B cell (primary cell): Measurements from ENCODE around the gene MYORG. TPM values are rescaled to one million over a fixed set of nuclear protein-coding genes. Genes with fewer than 3 reads are reported as not detected.

ENCODE experiments used
- ATAC-seq: fragments of 200-7000 bp; cut with Tn5 transposase; one replicate; pipeline ENCODE4 v1.10.0; 2021; ENCODE audit warnings: low read depth, mild to moderate bottlenecking, moderate number of reproducible peaks, moderate library complexity
- CTCF ChIA-PET: fragments of 350-600 bp; sonication (Branson Sonifier 250); formaldehyde crosslinking; loops from one replicate; lab custom pipeline; 2021; ENCODE audit warnings: antibody characterized with exemption, inconsistent platforms; lab: Charles Lee
- POLR2A ChIA-PET: fragments of 350-600 bp; sonication (Branson Sonifier 250); formaldehyde crosslinking; loops from one replicate; lab custom pipeline; 2021; ENCODE audit warnings: antibody characterized with exemption; lab: Charles Lee
- DNase-seq: peaks from one replicate; pipeline ENCODE4 v3.0.0; 2013
- H2AFZ ChIP-seq: 2 replicates; pipeline ENCODE4 v1.6.1; 2012; ENCODE audit warnings: mild to moderate bottlenecking, low read depth, low read length; ENCODE audit not compliant: insufficient read depth, poor library complexity, severe bottlenecking
- H3K27ac ChIP-seq, 2 donors: 1 replicate in 1 of 2; 2 replicates in 1 of 2; pipeline ENCODE4 v1.5.1; 2012 to 2013; ENCODE audit warnings: low read length in 2 of 2, mild to moderate bottlenecking in 2 of 2, moderate library complexity in 1 of 2
- H3K27me3 ChIP-seq, 4 experiments: fragments of 200-600 bp in 1 of 4; sonication (generic) in 1 of 4; replicated peaks in 1 of 4; 1 replicate in 2 of 4; 2 replicates in 2 of 4; pipeline versions ENCODE4 v1.6.1 to v1.7.0; 2013 to 2016; ENCODE audit warnings: low read length in 3 of 4, mild to moderate bottlenecking in 2 of 4, mixed read lengths in 1 of 4, moderate library complexity in 1 of 4; ENCODE audit not compliant: insufficient read depth in 4 of 4, control insufficient read depth in 3 of 4; ENCODE audit errors: control extremely low read depth in 1 of 4
- H3K36me3 ChIP-seq, 2 experiments: replicated peaks in 1 of 2; 1 replicate in 1 of 2; 2 replicates in 1 of 2; pipeline versions ENCODE4 v1.6.1 to v1.7.1; 2013; ENCODE audit warnings: low read length in 1 of 2; ENCODE audit not compliant: insufficient read depth in 2 of 2, control insufficient read depth in 1 of 2; ENCODE audit errors: control extremely low read depth in 1 of 2, extremely low read depth in 1 of 2
- H3K4me1 ChIP-seq, 2 donors: fragments of 200-600 bp in 1 of 2; sonication (generic) in 1 of 2; 1 replicate in 1 of 2; 2 replicates in 1 of 2; pipeline versions ENCODE4 v1.5.1 to v1.6.1; 2013 to 2017; ENCODE audit warnings: low read length in 2 of 2; ENCODE audit not compliant: control insufficient read depth in 2 of 2, insufficient read depth in 2 of 2
- H3K4me2 ChIP-seq: replicated peaks from 2 replicates; pipeline ENCODE3; 2012; ENCODE audit warnings: mild to moderate bottlenecking, low read depth, low read length; ENCODE audit not compliant: poor library complexity, severe bottlenecking
- H3K4me3 ChIP-seq, 5 experiments: fragments of 200-600 bp in 1 of 5; sonication (generic) in 1 of 5; 1 replicate in 3 of 5; 2 replicates in 2 of 5; pipeline versions ENCODE4 v1.5.1 to v1.7.0; 2011 to 2016; ENCODE audit warnings: low read length in 4 of 5, mild to moderate bottlenecking in 4 of 5, low read depth in 2 of 5, control low read depth in 1 of 5, moderate library complexity in 1 of 5; ENCODE audit not compliant: insufficient read depth in 1 of 5; ENCODE audit errors: control extremely low read depth in 1 of 5, extremely low read depth in 1 of 5
- H3K79me2 ChIP-seq: fragments of 200-600 bp; sonication (generic); one replicate; pipeline ENCODE4 v1.6.0; 2016; ENCODE audit warnings: low read length; ENCODE audit not compliant: control insufficient read depth, insufficient read depth
- H3K9ac ChIP-seq: fragments of 200-600 bp; sonication (generic); 2 replicates; pipeline ENCODE4 v1.6.1; 2017; ENCODE audit warnings: mild to moderate bottlenecking, low read length, moderate library complexity
- H3K9me3 ChIP-seq, 3 donors: one replicate each; pipeline versions ENCODE4 v1.6.1 to v1.7.1; 2013; ENCODE audit warnings: low read length in 2 of 3; ENCODE audit not compliant: control insufficient read depth in 2 of 3, insufficient read depth in 1 of 3; ENCODE audit errors: control extremely low read depth in 1 of 3
- H4K20me1 ChIP-seq: 2 replicates; pipeline ENCODE4 v1.6.0; 2012; ENCODE audit warnings: mild to moderate bottlenecking, low read length; ENCODE audit not compliant: insufficient read depth, control insufficient read depth, poor library complexity, severe bottlenecking
- H3K27ac Mint-ChIP-seq: one replicate; pipeline ENCODE4 v1.8.0; 2021; ENCODE audit warnings: mixed read lengths
- H3K27me3 Mint-ChIP-seq: one replicate; pipeline ENCODE4 v1.8.0; 2021; ENCODE audit warnings: mixed read lengths
- H3K4me1 Mint-ChIP-seq: one replicate; pipeline ENCODE4 v1.8.0; 2021; ENCODE audit warnings: mixed read lengths
- H3K4me3 Mint-ChIP-seq: one replicate; pipeline ENCODE4 v1.8.0; 2021; ENCODE audit warnings: mixed read lengths
- H3K9me3 Mint-ChIP-seq: one replicate; pipeline ENCODE4 v1.8.0; 2022; ENCODE audit warnings: mixed read lengths; ENCODE audit not compliant: insufficient read depth
- EZH2 ChIP-seq: IDR thresholded peaks from 2 replicates; pipeline ENCODE4 v1.6.1; 2012; ENCODE audit warnings: borderline replicate concordance, low read depth, mild to moderate bottlenecking, moderate library complexity, low read length; ENCODE audit not compliant: insufficient read depth, poor library complexity, severe bottlenecking
- WGBS: methylation state at CpG from one replicate; pipeline ENCODE4 v1.1.5; 2013; ENCODE audit warnings: missing lambda C conversion rate; ENCODE audit not compliant: insufficient coverage; 5-methylcytosine and 5-hydroxymethylcytosine counted together
- intact Hi-C: fragments of 100-400 bp; cut with micrococcal nuclease; formaldehyde crosslinking; loops from one replicate; pipeline ENCODE4 v1.10.0; 2022
- polyA plus RNA-seq: library from polyadenylated mRNA; depleted of rRNA; stranded (reverse); fragments of >200 nt; gene quantifications from 2 replicates; pipeline ENCODE4 v1.2.3, GENCODE V29; 2012
- total RNA-seq, 2 donors: library from RNA; stranded (reverse); fragments of 120-200 nt in 1 of 2; gene quantifications; 1 replicate in 1 of 2; 2 replicates in 1 of 2; pipeline versions ENCODE4 v1.2.3 to v1.2.4, GENCODE V29; 2013 to 2022
- TF ChIP-seq, protein P1 (sequence below): fragments of 200-600 bp; IDR thresholded peaks from one replicate; pipeline ENCODE4 v1.8.0; 2022; ENCODE audit warnings: antibody characterized with exemption, mild to moderate bottlenecking

Gene MYORG
- total and polyA plus RNA-seq, 2 donors (not counting 1 experiment from before 2014, with no cell fraction given): 0.27 to 0.37 TPM

DNA sequence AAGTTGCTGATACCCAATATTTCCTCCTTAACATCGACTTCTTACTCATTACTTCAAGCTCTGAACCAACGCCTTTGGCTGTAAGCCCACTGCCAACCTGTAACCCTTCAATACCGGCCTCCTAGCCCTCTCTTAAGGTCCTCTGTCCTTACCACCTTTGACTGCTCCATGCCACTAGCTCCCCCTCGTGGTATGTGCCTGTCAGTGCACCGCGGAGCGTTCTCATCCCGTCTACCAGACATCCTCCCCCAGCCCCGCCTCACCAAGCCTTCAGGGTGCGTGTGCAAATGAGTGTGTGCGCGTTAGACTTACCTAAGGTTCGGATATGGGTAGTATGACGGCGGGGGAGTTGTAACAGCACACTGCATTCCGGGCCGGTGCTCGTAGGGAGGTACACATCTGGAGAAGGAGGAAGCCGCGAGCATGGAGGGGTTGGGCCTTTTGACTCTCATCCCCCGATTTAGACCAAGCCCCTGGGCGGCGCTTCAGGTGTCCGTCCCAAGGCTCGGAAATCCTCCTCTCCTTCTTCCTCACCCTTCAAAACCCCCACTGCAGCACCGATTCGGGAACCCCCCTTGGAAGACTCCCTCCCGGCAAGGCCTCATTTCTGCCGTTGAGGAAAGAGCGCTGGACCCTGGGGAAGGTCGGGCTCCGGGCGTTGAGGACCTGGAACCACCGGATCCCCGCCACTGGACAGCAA, 2.8 kb upstream of the MYORG start:
- DNase-seq (peak; percentile 91), ATAC-seq (peak; percentile 26)
- H3K9me3 ChIP-seq: peaks cover 0 to 14% (median 0%) of the 10 kb centered on the region in 3 donors
- H3K9ac ChIP-seq: peak overlapping the region; percentile 69
- H3K27me3 ChIP-seq: peaks cover 0 to 16% (median 4%) of the 10 kb centered on the region in 4 experiments
- ChIA-PET POLR2A (interaction anchor here (0.7 kb wide), 1 partner anchor 48 kb away, joined by 5 read pairs; no protein-coding TSS in a partner anchor), CTCF (interaction anchor here (0.5 to 5.7 kb wide), 17 partner anchors 9 to 754 kb away, joined by 3 to 72 read pairs (median 4); partner anchors contain the start of genes RPP25L and UBAP2)
- Mint-ChIP-seq H3K27me3 (no peaks in the 10 kb centered on the region), H3K27ac (peak overlapping the region; percentile 78), H3K4me3 (peak overlapping the region; percentile 91), H3K4me1 (peaks cover 43% of the 10 kb centered on the region), H3K9me3 (no peaks in the 10 kb centered on the region)
- peak overlapping the region in 4 of 5 experiments; percentile 55 to 74 (median 60) for H3K4me3 ChIP-seq
- peak overlapping the region; percentile 91 for H3K4me2 ChIP-seq
- no peaks in the 10 kb centered on the region for H3K79me2 ChIP-seq
- peaks cover 29 to 43% of the 10 kb centered on the region in 2 donors for H3K4me1 ChIP-seq
- under 1% methylated on average over 18 of the region's 35 CpGs for WGBS
- no peaks in the 10 kb centered on the region for H3K36me3 ChIP-seq
- intact Hi-C loops: loop anchor here (2.0 to 10.0 kb wide), 8 partner anchors 252 to 905 kb away; partner anchors contain the start of genes ATOSB, DCAF12, NOL6 and PIGO
- no peak overlapping the region for H3K27ac ChIP-seq
- H4K20me1 ChIP-seq: no peaks in the 10 kb centered on the region
- peak overlapping the region; percentile 88 for H2AFZ ChIP-seq
- no peak for TF ChIP-seq EZH2
- TF ChIP-seq, protein P1, sequence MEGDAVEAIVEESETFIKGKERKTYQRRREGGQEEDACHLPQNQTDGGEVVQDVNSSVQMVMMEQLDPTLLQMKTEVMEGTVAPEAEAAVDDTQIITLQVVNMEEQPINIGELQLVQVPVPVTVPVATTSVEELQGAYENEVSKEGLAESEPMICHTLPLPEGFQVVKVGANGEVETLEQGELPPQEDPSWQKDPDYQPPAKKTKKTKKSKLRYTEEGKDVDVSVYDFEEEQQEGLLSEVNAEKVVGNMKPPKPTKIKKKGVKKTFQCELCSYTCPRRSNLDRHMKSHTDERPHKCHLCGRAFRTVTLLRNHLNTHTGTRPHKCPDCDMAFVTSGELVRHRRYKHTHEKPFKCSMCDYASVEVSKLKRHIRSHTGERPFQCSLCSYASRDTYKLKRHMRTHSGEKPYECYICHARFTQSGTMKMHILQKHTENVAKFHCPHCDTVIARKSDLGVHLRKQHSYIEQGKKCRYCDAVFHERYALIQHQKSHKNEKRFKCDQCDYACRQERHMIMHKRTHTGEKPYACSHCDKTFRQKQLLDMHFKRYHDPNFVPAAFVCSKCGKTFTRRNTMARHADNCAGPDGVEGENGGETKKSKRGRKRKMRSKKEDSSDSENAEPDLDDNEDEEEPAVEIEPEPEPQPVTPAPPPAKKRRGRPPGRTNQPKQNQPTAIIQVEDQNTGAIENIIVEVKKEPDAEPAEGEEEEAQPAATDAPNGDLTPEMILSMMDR: peak; percentile 96
